Naive thymus-derived CD4-positive, alpha-beta T cell (primary cell): ENCODE results near the gene MPPE1. TPM values are rescaled to one million over a fixed set of nuclear protein-coding genes. Genes with fewer than 3 reads are reported as not detected.
A peak's percentile ranks its signal among the peaks of the same experiment; 100 is the strongest.

ENCODE experiments used
- ATAC-seq: fragments of 150-1000 bp; cut with Tn5 transposase; 2 replicates; pipeline ENCODE4 v1.10.0; 2021; ENCODE audit warnings: mild to moderate bottlenecking, moderate library complexity
- CTCF ChIA-PET: fragments of 350-600 bp; sonication (Branson Sonifier 250); formaldehyde crosslinking; loops from one replicate; lab custom pipeline; 2021; ENCODE audit warnings: antibody characterized with exemption; lab: Charles Lee
- POLR2A ChIA-PET: fragments of 350-600 bp; sonication (Branson Sonifier 250); formaldehyde crosslinking; loops from one replicate; lab custom pipeline; 2021; ENCODE audit warnings: antibody characterized with exemption, inconsistent platforms; lab: Charles Lee
- DNase-seq, 9 donors: peaks; one replicate each; pipeline versions ENCODE4 v3.0.0 to v3.0.0-alpha.2; 2020 to 2022; ENCODE audit warnings: mixed read lengths in 1 of 9
- H3K27ac ChIP-seq: one replicate; pipeline ENCODE4 v1.7.0; 2013; ENCODE audit warnings: mild to moderate bottlenecking, low read depth, low read length, moderate library complexity
- H3K27me3 ChIP-seq, 2 donors: one replicate each; pipeline ENCODE4 v1.7.0; 2013; ENCODE audit warnings: low read length in 2 of 2, mild to moderate bottlenecking in 2 of 2, moderate library complexity in 2 of 2; ENCODE audit not compliant: control insufficient read depth in 2 of 2, insufficient read depth in 2 of 2
- H3K36me3 ChIP-seq, 3 experiments: 1 replicate in 2 of 3; 2 replicates in 1 of 3; pipeline ENCODE4 v1.7.0; 2013; ENCODE audit warnings: low read length in 3 of 3, mild to moderate bottlenecking in 3 of 3, moderate library complexity in 1 of 3; ENCODE audit not compliant: insufficient read depth in 3 of 3, control insufficient read depth in 2 of 3
- H3K4me1 ChIP-seq, 2 donors: one replicate each; pipeline ENCODE4 v1.7.0; 2013; ENCODE audit warnings: low read length in 2 of 2, mild to moderate bottlenecking in 2 of 2, moderate library complexity in 1 of 2; ENCODE audit not compliant: control insufficient read depth in 2 of 2, insufficient read depth in 2 of 2
- H3K4me3 ChIP-seq: 2 replicates; pipeline ENCODE4 v1.7.0; 2013; ENCODE audit warnings: mild to moderate bottlenecking, low read length
- H3K9me3 ChIP-seq, 3 experiments: 1 replicate in 2 of 3; 2 replicates in 1 of 3; pipeline ENCODE4 v1.7.0; 2013; ENCODE audit warnings: low read length in 3 of 3; ENCODE audit not compliant: control insufficient read depth in 2 of 3
- H3K27ac Mint-ChIP-seq, 9 donors: one replicate each; pipeline ENCODE4 v1.8.0; 2020 to 2022; ENCODE audit warnings: mixed read lengths in 9 of 9, mild to moderate bottlenecking in 8 of 9, moderate library complexity in 5 of 9, inconsistent platforms in 2 of 9
- H3K27me3 Mint-ChIP-seq, 5 donors: one replicate each; pipeline ENCODE4 v1.8.0; 2021 to 2022; ENCODE audit warnings: mixed read lengths in 5 of 5, mild to moderate bottlenecking in 1 of 5
- H3K36me3 Mint-ChIP-seq, 5 donors: one replicate each; pipeline ENCODE4 v1.8.0; 2020 to 2022; ENCODE audit warnings: mixed read lengths in 5 of 5, mild to moderate bottlenecking in 3 of 5, inconsistent platforms in 1 of 5
- H3K4me1 Mint-ChIP-seq, 7 donors: one replicate each; pipeline ENCODE4 v1.8.0; 2020 to 2022; ENCODE audit warnings: mixed read lengths in 7 of 7, mild to moderate bottlenecking in 3 of 7, inconsistent platforms in 1 of 7
- H3K4me3 Mint-ChIP-seq, 10 donors: one replicate each; pipeline ENCODE4 v1.8.0; 2020 to 2022; ENCODE audit warnings: mild to moderate bottlenecking in 10 of 10, mixed read lengths in 10 of 10, moderate library complexity in 6 of 10, inconsistent platforms in 2 of 10
- H3K9me3 Mint-ChIP-seq, 11 donors: one replicate each; pipeline ENCODE4 v1.8.0; 2020 to 2022; ENCODE audit warnings: mixed read lengths in 11 of 11, mild to moderate bottlenecking in 4 of 11, inconsistent platforms in 1 of 11, moderate library complexity in 1 of 11
- intact Hi-C, 2 donors: fragments of 100-400 bp; cut with micrococcal nuclease; formaldehyde crosslinking; loops; one replicate each; pipeline ENCODE4 v1.15.1; 2023
- polyA plus RNA-seq, 2 donors: library from polyadenylated mRNA; unstranded; fragments of 300-500 nt; fragmentation: Illumina TruSeq; gene quantifications; one replicate each; pipeline ENCODE4 v1.2.3, GENCODE V29; 2021
- total RNA-seq, 6 experiments: library from RNA in 5 of 6; stranded (reverse) in 5 of 6; gene quantifications; 1 replicate in 5 of 6; 2 replicates in 1 of 6; pipeline ENCODE4 v1.2.3 and lab custom pipeline; 2021 to 2026

The MPPE1 gene
- total and polyA plus RNA-seq, 7 experiments from 2014 or later = 45.6 to 88.0 (median 70.3) TPM

GRCh38 chr18:11862468-11863137 lies 45.5 kb downstream of the MPPE1 start:
- Histone ChIP-seq H3K4me1 (no peaks in the 10 kb centered on the region), H3K27me3 (no peaks in the 10 kb centered on the region), H3K9me3 (no peaks in the 10 kb centered on the region), H3K4me3 (no peak overlapping the region), H3K27ac (no peak overlapping the region), H3K36me3 (no peaks in the 10 kb centered on the region)
- Mint-ChIP-seq H3K4me3 (no peak overlapping the region), H3K9me3 (no peaks in the 10 kb centered on the region), H3K27ac (no peak overlapping the region), H3K4me1 (peaks cover 5 to 16% (median 11%) of the 10 kb centered on the region in 7 donors), H3K36me3 (no peaks in the 10 kb centered on the region), H3K27me3 (peaks cover 0 to 12% (median 0%) of the 10 kb centered on the region in 5 donors)
- intact Hi-C loops = no loop called here
- CTCF ChIA-PET = no interaction called here
- no peak for ATAC-seq
- no peak for DNase-seq
- POLR2A ChIA-PET = no interaction called here

GRCh38 chr18:11861583-11862288 lies 46.4 kb downstream of the MPPE1 start:
- Histone ChIP-seq H3K4me1 (no peaks in the 10 kb centered on the region), H3K9me3 (no peaks in the 10 kb centered on the region), H3K36me3 (no peaks in the 10 kb centered on the region), H3K27me3 (no peaks in the 10 kb centered on the region), H3K27ac (no peak overlapping the region), H3K4me3 (no peak overlapping the region)
- DNase-seq (no peak), ATAC-seq (no peak)
- Mint-ChIP-seq H3K4me1 (peaks cover 5 to 23% (median 17%) of the 10 kb centered on the region in 7 donors), H3K36me3 (no peaks in the 10 kb centered on the region), H3K4me3 (no peak overlapping the region), H3K9me3 (no peaks in the 10 kb centered on the region), H3K27ac (peak overlapping the region in 1 of 9 donors; percentile 47), H3K27me3 (peaks cover 0 to 9% (median 0%) of the 10 kb centered on the region in 5 donors)
- CTCF ChIA-PET = no interaction called here
- POLR2A ChIA-PET = no interaction called here
- intact Hi-C loops = no loop called here

GRCh38 chr18:11860594-11861450 lies 47.3 kb downstream of the MPPE1 start:
- Mint-ChIP-seq H3K27ac (peak overlapping the region in 1 of 9 donors; percentile 43), H3K4me3 (no peak overlapping the region), H3K36me3 (no peaks in the 10 kb centered on the region), H3K9me3 (no peaks in the 10 kb centered on the region), H3K4me1 (peaks cover 5 to 28% (median 17%) of the 10 kb centered on the region in 7 donors), H3K27me3 (peaks cover 0 to 7% (median 0%) of the 10 kb centered on the region in 5 donors)
- CTCF ChIA-PET = no interaction called here
- H3K27ac ChIP-seq = no peak overlapping the region
- no peak for DNase-seq
- no peaks in the 10 kb centered on the region for H3K9me3 ChIP-seq
- H3K4me3 ChIP-seq = no peak overlapping the region
- intact Hi-C loops = no loop called here
- POLR2A ChIA-PET = no interaction called here
- H3K36me3 ChIP-seq = no peaks in the 10 kb centered on the region
- ATAC-seq = no peak
- H3K4me1 ChIP-seq = no peaks in the 10 kb centered on the region
- H3K27me3 ChIP-seq = no peaks in the 10 kb centered on the region

GRCh38 chr18:11859903-11860407 lies 48.2 kb downstream of the MPPE1 start:
- Mint-ChIP-seq H3K9me3 (no peaks in the 10 kb centered on the region), H3K27ac (no peak overlapping the region), H3K4me3 (no peak overlapping the region), H3K27me3 (peaks cover 0 to 5% (median 0%) of the 10 kb centered on the region in 5 donors), H3K4me1 (peaks cover 5 to 34% (median 22%) of the 10 kb centered on the region in 7 donors), H3K36me3 (peaks cover 0 to 5% (median 0%) of the 10 kb centered on the region in 5 donors)
- Histone ChIP-seq H3K27ac (no peak overlapping the region), H3K4me1 (no peaks in the 10 kb centered on the region), H3K36me3 (no peaks in the 10 kb centered on the region), H3K4me3 (no peak overlapping the region), H3K27me3 (no peaks in the 10 kb centered on the region), H3K9me3 (no peaks in the 10 kb centered on the region)
- CTCF ChIA-PET = no interaction called here
- intact Hi-C loops = no loop called here
- no peak for ATAC-seq
- POLR2A ChIA-PET = no interaction called here
- DNase-seq = no peak

- Histone ChIP-seq H3K36me3 (no peaks in the 10 kb centered on the region), H3K9me3 (no peaks in the 10 kb centered on the region), H3K4me1 (no peaks in the 10 kb centered on the region), H3K27ac (no peak overlapping the region), H3K4me3 (no peak overlapping the region), H3K27me3 (no peaks in the 10 kb centered on the region)
- H3K4me1 Mint-ChIP-seq = peaks cover 5 to 39% (median 23%) of the 10 kb centered on the region in 7 donors
- ChIA-PET POLR2A (no interaction called here), CTCF (no interaction called here)
- intact Hi-C loops = no loop called here
- no peak overlapping the region for H3K4me3 Mint-ChIP-seq
- peaks cover 0 to 8% (median 0%) of the 10 kb centered on the region in 5 donors for H3K36me3 Mint-ChIP-seq
- DNase-seq = no peak
- H3K27ac Mint-ChIP-seq = peak overlapping the region in 3 of 9 donors; percentile 34 to 69 (median 58)
- H3K27me3 Mint-ChIP-seq = peaks cover 0 to 2% (median 0%) of the 10 kb centered on the region in 5 donors
- ATAC-seq = no peak
- H3K9me3 Mint-ChIP-seq = no peaks in the 10 kb centered on the region
These were observed 48.8 kb downstream of the MPPE1 start for GRCh38 chr18:11859282-11859830.

- Histone ChIP-seq H3K9me3 (no peaks in the 10 kb centered on the region), H3K36me3 (no peaks in the 10 kb centered on the region), H3K4me3 (no peak overlapping the region), H3K4me1 (peaks cover 12 to 15% of the 10 kb centered on the region in 2 donors), H3K27ac (no peak overlapping the region), H3K27me3 (no peaks in the 10 kb centered on the region)
- peaks cover 0 to 2% (median 0%) of the 10 kb centered on the region in 5 donors for H3K27me3 Mint-ChIP-seq
- DNase-seq = no peak
- no peak overlapping the region for H3K4me3 Mint-ChIP-seq
- peaks cover 0 to 8% (median 0%) of the 10 kb centered on the region in 5 donors for H3K36me3 Mint-ChIP-seq
- H3K27ac Mint-ChIP-seq = peak overlapping the region in 5 of 9 donors; percentile 32 to 70 (median 45)
- CTCF ChIA-PET = no interaction called here
- ATAC-seq = peak; percentile 68
- intact Hi-C loops = no loop called here
- no peaks in the 10 kb centered on the region for H3K9me3 Mint-ChIP-seq
- peaks cover 14 to 59% (median 41%) of the 10 kb centered on the region in 7 donors for H3K4me1 Mint-ChIP-seq
- POLR2A ChIA-PET = no interaction called here
These were observed 50.8 kb downstream of the MPPE1 start for GRCh38 chr18:11857177-11857887.
